Measurements from ENCODE around the gene GIPC1.

Gene GIPC1

DNA sequence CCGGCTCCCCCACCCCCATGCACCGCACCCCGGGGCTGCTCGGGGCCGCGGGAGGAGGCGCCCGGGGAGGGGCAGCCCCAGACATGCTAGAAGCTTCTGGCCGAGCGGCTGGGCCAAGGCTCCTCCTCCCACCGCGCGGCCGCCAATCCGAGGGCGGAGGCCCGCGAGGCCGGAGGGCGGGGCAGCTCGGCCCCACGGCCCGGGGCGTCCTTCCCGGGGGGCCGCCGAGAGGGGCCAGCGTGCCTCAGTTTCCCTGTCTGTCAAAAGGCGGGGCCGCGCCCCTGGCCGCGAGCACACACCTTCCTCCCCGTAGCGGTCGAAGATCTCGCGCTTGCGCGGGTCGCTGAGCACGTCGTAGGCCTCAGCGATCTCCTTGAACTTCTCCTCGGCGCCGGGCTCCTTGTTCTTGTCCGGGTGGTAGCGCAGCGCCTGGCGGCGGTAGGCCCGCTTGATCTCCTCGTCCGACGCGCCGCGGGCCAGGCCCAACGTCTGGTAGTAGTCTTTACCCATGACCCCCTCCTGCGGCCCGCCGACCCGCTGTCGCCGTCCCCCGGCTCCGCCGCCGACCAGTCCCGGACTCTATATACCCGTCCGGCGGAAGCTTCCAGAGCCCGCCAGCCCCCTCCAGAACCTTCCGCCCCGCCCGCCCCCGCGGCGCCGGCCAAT, 22.0 kb upstream of the GIPC1 start, which contains the start of gene DNAJB1:
Gene DNAJB1 (minus strand): TSS at position 558 of the 666 bp plus-strand sequence. CDS start 48 bp downstream, at position 510.
- DNase-seq (ENCODE audit: low read depth), result no peak
- in situ Hi-C loops (cut with HindIII; ENCODE audit: low sequenced_read_pairs), result loop anchor here (25.0 kb wide), 1 partner anchor 106 kb away; the partner anchor contains the start of gene DDX39A
- peak within 1 kb of the TSS; percentile 86 for H3K4me3 ChIP-seq (ENCODE audit: low read depth, low read length)
- TF ChIP-seq, protein P1, sequence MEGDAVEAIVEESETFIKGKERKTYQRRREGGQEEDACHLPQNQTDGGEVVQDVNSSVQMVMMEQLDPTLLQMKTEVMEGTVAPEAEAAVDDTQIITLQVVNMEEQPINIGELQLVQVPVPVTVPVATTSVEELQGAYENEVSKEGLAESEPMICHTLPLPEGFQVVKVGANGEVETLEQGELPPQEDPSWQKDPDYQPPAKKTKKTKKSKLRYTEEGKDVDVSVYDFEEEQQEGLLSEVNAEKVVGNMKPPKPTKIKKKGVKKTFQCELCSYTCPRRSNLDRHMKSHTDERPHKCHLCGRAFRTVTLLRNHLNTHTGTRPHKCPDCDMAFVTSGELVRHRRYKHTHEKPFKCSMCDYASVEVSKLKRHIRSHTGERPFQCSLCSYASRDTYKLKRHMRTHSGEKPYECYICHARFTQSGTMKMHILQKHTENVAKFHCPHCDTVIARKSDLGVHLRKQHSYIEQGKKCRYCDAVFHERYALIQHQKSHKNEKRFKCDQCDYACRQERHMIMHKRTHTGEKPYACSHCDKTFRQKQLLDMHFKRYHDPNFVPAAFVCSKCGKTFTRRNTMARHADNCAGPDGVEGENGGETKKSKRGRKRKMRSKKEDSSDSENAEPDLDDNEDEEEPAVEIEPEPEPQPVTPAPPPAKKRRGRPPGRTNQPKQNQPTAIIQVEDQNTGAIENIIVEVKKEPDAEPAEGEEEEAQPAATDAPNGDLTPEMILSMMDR (IDR thresholded peaks at IDR 0.05; ENCODE audit: low read depth, low read length, missing control alignments), result no peak

DNA sequence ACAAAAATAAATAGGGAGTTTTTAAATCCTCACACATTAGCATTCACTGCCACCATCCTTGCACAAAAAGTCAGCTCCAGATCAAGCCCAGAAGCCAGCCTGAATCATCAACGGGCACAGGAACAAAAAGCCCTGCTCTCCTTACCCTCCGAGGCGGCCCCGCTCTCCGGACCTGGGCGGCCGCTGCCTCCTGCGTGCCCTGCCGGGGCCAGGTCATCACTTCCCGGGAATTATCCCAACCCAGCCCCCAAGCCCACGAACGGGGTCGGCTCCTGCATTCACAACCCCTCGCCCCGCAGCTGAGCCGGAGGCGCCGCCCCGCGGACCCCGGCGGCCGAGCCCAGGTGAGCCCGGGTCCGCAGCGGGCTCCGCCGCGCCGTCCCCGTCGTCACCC, 21.5 kb upstream of the GIPC1 start:
- no peak for DNase-seq (ENCODE audit: low read depth)
- in situ Hi-C loops (cut with HindIII; ENCODE audit: low sequenced_read_pairs), result loop anchor here (25.0 kb wide), 1 partner anchor 105 kb away; the partner anchor contains the start of gene DDX39A
- TF ChIP-seq, protein P1 (IDR thresholded peaks at IDR 0.05; ENCODE audit: low read depth, low read length, missing control alignments), result no peak
- H3K4me3 ChIP-seq (ENCODE audit: low read depth, low read length), result peak overlapping the region; percentile 86

DNA sequence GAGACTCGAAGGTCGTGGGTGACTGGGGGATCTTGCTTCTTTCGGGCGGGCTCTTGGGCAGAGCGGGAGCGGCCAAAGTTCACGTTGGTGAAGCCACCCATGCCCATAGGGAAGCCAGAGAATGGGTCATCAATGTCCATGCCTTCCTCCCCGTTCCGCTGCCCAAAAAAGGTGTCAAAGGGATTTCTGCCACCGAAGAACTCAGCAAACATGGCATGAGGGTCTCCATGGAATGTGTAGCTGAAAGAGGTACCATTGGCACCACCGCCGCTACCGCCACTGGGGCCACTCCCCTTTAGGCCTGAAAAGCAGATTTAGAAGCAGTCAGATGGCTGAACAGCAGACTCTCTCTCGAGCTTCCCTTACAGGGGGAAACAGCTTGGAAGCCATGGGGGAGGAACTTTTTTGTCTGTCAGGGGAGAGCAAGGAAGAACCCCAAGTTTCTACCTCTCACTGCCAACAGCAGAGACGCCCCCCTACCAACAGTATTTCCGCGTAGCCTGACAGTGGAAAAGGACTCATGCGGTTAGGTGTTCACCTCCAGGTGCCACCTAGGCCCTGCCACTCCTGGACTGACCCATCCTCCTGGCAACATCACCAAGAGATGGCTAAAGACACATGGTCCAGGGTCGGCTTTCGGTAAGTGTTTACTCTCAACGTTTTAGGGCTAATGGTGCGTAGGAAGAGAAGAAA, 21.0 kb upstream of the GIPC1 start:
- in situ Hi-C loops (cut with HindIII; ENCODE audit: low sequenced_read_pairs), result loop anchor here (25.0 kb wide), 1 partner anchor 105 kb away; the partner anchor contains the start of gene DDX39A
- DNase-seq (ENCODE audit: low read depth), result no peak
- TF ChIP-seq, protein P1 (IDR thresholded peaks at IDR 0.05; ENCODE audit: low read depth, low read length, missing control alignments), result no peak
- peak overlapping the region; percentile 86 for H3K4me3 ChIP-seq (ENCODE audit: low read depth, low read length)

DNA sequence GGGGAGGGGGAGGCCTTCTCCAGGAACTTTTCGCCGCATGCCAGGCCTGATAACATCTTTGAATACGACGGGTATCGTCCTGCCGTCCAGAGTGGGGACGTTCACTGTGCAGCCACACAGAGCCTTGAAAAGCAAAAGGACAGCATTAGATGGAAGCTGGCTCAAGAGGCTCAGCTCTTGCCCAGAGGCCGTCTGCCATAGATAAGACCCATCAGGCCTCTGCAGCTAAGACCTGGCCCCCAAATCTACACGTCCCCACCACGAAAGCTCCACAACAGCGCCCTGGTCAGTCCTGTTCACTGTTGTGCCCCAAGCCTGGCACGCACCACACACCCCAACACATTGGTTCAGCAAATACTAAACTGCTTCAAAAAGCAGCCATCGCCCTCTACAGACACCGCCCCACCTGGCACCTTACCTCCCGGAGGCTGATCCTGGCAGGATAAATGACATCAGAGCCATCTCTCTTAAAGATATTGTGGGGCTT, 20.2 kb upstream of the GIPC1 start:
- peak overlapping the region; percentile 86 for H3K4me3 ChIP-seq (ENCODE audit: low read depth, low read length)
- DNase-seq (ENCODE audit: low read depth), result no peak
- TF ChIP-seq, protein P1 (IDR thresholded peaks at IDR 0.05; ENCODE audit: low read depth, low read length, missing control alignments), result no peak
- in situ Hi-C loops (cut with HindIII; ENCODE audit: low sequenced_read_pairs), result loop anchor here (25.0 kb wide), 1 partner anchor 104 kb away; the partner anchor contains the start of gene DDX39A

DNA sequence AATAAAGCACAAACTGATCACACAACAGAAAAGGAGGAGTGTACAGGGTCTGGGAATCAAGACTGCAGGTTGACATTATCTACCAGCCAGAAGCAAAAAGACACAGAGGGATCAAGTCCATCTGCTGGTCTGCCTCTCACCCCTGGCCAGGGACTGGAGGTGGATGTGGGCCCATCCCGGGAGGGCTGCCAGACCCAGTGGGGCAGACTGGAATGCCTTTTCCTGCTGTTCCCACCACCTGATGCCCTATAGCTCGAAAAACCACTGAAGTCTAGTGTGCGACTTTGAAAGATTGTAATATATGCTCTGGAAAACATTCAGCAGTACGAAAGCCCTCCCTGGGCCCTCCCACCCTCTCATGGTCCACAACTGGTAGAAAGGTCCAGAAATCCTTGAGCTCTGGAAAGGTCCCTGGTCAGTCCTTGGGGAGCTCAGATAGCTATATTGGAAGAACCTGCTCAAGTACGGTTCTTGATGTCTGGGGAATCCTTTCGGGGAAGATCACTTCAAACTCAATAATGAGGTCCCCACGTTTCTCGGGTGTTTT, 19.6 kb upstream of the GIPC1 start:
- in situ Hi-C loops (cut with HindIII; ENCODE audit: low sequenced_read_pairs), result loop anchor here (25.0 kb wide), 1 partner anchor 103 kb away; the partner anchor contains the start of gene DDX39A
- TF ChIP-seq, protein P1 (IDR thresholded peaks at IDR 0.05; ENCODE audit: low read depth, low read length, missing control alignments), result no peak
- DNase-seq (ENCODE audit: low read depth), result no peak
- H3K4me3 ChIP-seq (ENCODE audit: low read depth, low read length), result peak overlapping the region; percentile 86

DNA sequence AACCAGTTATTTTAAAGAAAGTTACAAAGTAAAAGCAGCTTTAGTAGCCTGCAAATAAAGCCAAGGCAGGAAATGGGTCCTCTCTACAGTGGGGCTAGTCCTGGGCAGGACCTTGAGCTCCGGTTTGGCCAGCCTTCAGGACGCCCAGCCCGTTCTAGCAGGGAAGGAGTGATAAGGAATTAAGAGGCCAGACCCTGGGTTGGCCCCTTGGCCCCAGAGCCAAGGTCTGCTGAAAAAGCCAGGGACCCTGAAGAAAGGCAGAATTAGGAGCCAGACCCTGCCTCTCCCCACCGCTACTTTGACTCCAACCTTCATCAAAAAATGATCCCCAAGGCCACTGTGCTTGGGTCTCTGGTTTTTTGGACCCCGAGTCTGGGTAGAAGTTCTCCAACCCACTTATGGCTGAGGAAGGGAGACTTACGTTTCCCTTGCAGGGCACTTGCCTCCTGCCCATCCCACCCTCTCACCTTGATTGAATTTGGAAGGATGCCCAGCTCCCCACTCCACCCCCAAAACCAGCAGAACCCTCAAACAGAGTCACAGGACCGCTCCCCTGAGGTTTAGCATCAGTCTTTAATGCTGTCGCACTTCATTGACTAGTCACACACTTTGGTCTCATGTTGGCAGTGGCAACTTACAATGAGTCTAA, 18.4 kb upstream of the GIPC1 start:
- DNase-seq (ENCODE audit: low read depth), result no peak
- in situ Hi-C loops (cut with HindIII; ENCODE audit: low sequenced_read_pairs), result loop anchor here (25.0 kb wide), 1 partner anchor 102 kb away; the partner anchor contains the start of gene DDX39A
- H3K4me3 ChIP-seq (ENCODE audit: low read depth, low read length), result no peak overlapping the region
- TF ChIP-seq, protein P1 (IDR thresholded peaks at IDR 0.05; ENCODE audit: low read depth, low read length, missing control alignments), result no peak
